ENCODE measurements around the gene ACADVL. TPM values are rescaled to one million over a fixed set of nuclear protein-coding genes. Genes with fewer than 3 reads are reported as not detected.

ACADVL gene
- polyA plus RNA-seq, 4 donors = 318 to 561 (median 453) TPM

- no peak for DNase-seq (ENCODE audit: low read depth in 4 of 4, low spot score in 3 of 4)
Measured at GRCh38 chr17:7266784-7267183, 47.0 kb downstream of the ACADVL start.

Other genes with a start within 250 kb of the ACADVL start
- gene ALOX12, start 223.9 kb upstream of the ACADVL start, polyA plus RNA-seq (ENCODE audit: insufficient read length in 4 of 4) = 1 to 10 TPM; 1.2 to 3.2 (median 2.1) TPM
- 100 to 1,000 TPM; 108 to 194 (median 188) TPM for gene RNASEK, start 207.3 kb upstream of the ACADVL start, polyA plus RNA-seq (ENCODE audit: insufficient read length in 4 of 4)
- gene BCL6B, start 196.9 kb upstream of the ACADVL start, polyA plus RNA-seq (ENCODE audit: insufficient read length in 4 of 4) = 10 to 100 TPM; 20.0 to 25.0 (median 23.9) TPM
- gene SLC16A13, start 183.9 kb upstream of the ACADVL start, polyA plus RNA-seq (ENCODE audit: insufficient read length in 4 of 4) = 1 to 10 TPM; 1.5 to 3.8 (median 3.0) TPM
- under 1 TPM; 0.37 to 0.93 (median 0.45) TPM for gene SLC16A11, start 175.8 kb upstream of the ACADVL start, polyA plus RNA-seq (ENCODE audit: insufficient read length in 4 of 4)
- gene CLEC10A, start 139.7 kb upstream of the ACADVL start, polyA plus RNA-seq (ENCODE audit: insufficient read length in 4 of 4) = 1 to 10 TPM in 3 of 4 donors, under 1 TPM in 1; 0.99 to 2.0 (median 1.1) TPM
- gene ASGR2, start 105.1 kb upstream of the ACADVL start, polyA plus RNA-seq (ENCODE audit: insufficient read length in 4 of 4) = 1 to 10 TPM in 3 of 4 donors, under 1 TPM in 1; 0.92 to 2.0 (median 1.7) TPM
- 1 to 10 TPM; 3.9 to 7.9 (median 5.9) TPM for gene ASGR1, start 40.6 kb upstream of the ACADVL start, polyA plus RNA-seq (ENCODE audit: insufficient read length in 4 of 4)
- 10 to 100 TPM; 25.8 to 50.7 (median 41.7) TPM for gene DLG4, start 102 bp upstream of the ACADVL start, polyA plus RNA-seq (ENCODE audit: insufficient read length in 4 of 4)
- 10 to 100 TPM; 46.3 to 70.6 (median 51.4) TPM for gene DVL2, start 14.6 kb downstream of the ACADVL start, polyA plus RNA-seq (ENCODE audit: insufficient read length in 4 of 4)
- gene PHF23, start 19.5 kb downstream of the ACADVL start, polyA plus RNA-seq (ENCODE audit: insufficient read length in 4 of 4) = 10 to 100 TPM; 39.1 to 62.6 (median 52.5) TPM
- gene GABARAP, start 22.5 kb downstream of the ACADVL start, polyA plus RNA-seq (ENCODE audit: insufficient read length in 4 of 4) = 100 to 1,000 TPM; 327 to 487 (median 427) TPM
- gene CTDNEP1, start 31.8 kb downstream of the ACADVL start, polyA plus RNA-seq (ENCODE audit: insufficient read length in 4 of 4) = 100 to 1,000 TPM; 146 to 158 (median 156) TPM
- gene ELP5, start 32.3 kb downstream of the ACADVL start, polyA plus RNA-seq (ENCODE audit: insufficient read length in 4 of 4) = 10 to 100 TPM; 45.9 to 53.5 (median 48.1) TPM
- gene CLDN7, start 42.5 kb downstream of the ACADVL start, polyA plus RNA-seq (ENCODE audit: insufficient read length in 4 of 4) = 10 to 100 TPM in 3 of 4 donors, 1 to 10 TPM in 1; 1.3 to 58.7 (median 50.8) TPM
- 1 to 10 TPM; 1.5 to 2.8 (median 1.9) TPM for gene SLC2A4, start 61.8 kb downstream of the ACADVL start, polyA plus RNA-seq (ENCODE audit: insufficient read length in 4 of 4)
- gene YBX2, start 74.7 kb downstream of the ACADVL start, polyA plus RNA-seq (ENCODE audit: insufficient read length in 4 of 4) = 1 to 10 TPM; 1.9 to 4.1 (median 2.7) TPM
- gene EIF5A, start 87.7 kb downstream of the ACADVL start, polyA plus RNA-seq (ENCODE audit: insufficient read length in 4 of 4) = 100 to 1,000 TPM; 247 to 327 (median 311) TPM
- gene GPS2, start 95.4 kb downstream of the ACADVL start, polyA plus RNA-seq (ENCODE audit: insufficient read length in 4 of 4) = 100 to 1,000 TPM in 1 of 4 donors, 10 to 100 TPM in 3; 73.8 to 104 (median 90.1) TPM
- 10 to 100 TPM; 25.7 to 43.8 (median 27.8) TPM for gene NEURL4, start 109.4 kb downstream of the ACADVL start, polyA plus RNA-seq (ENCODE audit: insufficient read length in 4 of 4)
- gene ACAP1, start 116.6 kb downstream of the ACADVL start, polyA plus RNA-seq (ENCODE audit: insufficient read length in 4 of 4) = 10 to 100 TPM in 2 of 4 donors, 1 to 10 TPM in 2; 6.9 to 11.0 (median 8.8) TPM
- 10 to 100 TPM; 10.9 to 12.1 (median 11.6) TPM for gene KCTD11, start 132.2 kb downstream of the ACADVL start, polyA plus RNA-seq (ENCODE audit: insufficient read length in 4 of 4)
- gene TMEM95, start 135.2 kb downstream of the ACADVL start, polyA plus RNA-seq (ENCODE audit: insufficient read length in 4 of 4) = not detected
- 1 to 10 TPM in 3 of 4 donors, under 1 TPM in 1; 1.00 to 6.1 (median 5.2) TPM for gene TNK1, start 161.2 kb downstream of the ACADVL start, polyA plus RNA-seq (ENCODE audit: insufficient read length in 4 of 4)
- 10 to 100 TPM; 30.3 to 48.7 (median 39.6) TPM for gene PLSCR3, start 174.6 kb downstream of the ACADVL start, polyA plus RNA-seq (ENCODE audit: insufficient read length in 4 of 4)
- 10 to 100 TPM; 52.8 to 90.1 (median 80.5) TPM for gene TMEM256, start 184.2 kb downstream of the ACADVL start, polyA plus RNA-seq (ENCODE audit: insufficient read length in 4 of 4)
- 10 to 100 TPM; 21.4 to 55.8 (median 32.8) TPM for gene NLGN2, start 187.9 kb downstream of the ACADVL start, polyA plus RNA-seq (ENCODE audit: insufficient read length in 4 of 4)
- not detected for gene SPEM1, start 200.4 kb downstream of the ACADVL start, polyA plus RNA-seq (ENCODE audit: insufficient read length in 4 of 4)
- under 1 TPM in 1 of 4 donors, not detected in 3; 0.18 TPM for gene SPEM2, start 205.7 kb downstream of the ACADVL start, polyA plus RNA-seq (ENCODE audit: insufficient read length in 4 of 4)
- gene SPEM3, start 208.9 kb downstream of the ACADVL start, polyA plus RNA-seq (ENCODE audit: insufficient read length in 4 of 4) = not detected
- 1 to 10 TPM; 1.1 to 4.8 (median 3.8) TPM for gene TMEM102, start 215.5 kb downstream of the ACADVL start, polyA plus RNA-seq (ENCODE audit: insufficient read length in 4 of 4)
- 10 to 100 TPM in 1 of 4 donors, 1 to 10 TPM in 3; 5.6 to 17.1 (median 8.5) TPM for gene FGF11, start 219.6 kb downstream of the ACADVL start, polyA plus RNA-seq (ENCODE audit: insufficient read length in 4 of 4)
- gene CHRNB1, start 225.1 kb downstream of the ACADVL start, polyA plus RNA-seq (ENCODE audit: insufficient read length in 4 of 4) = 10 to 100 TPM in 2 of 4 donors, 1 to 10 TPM in 2; 9.0 to 15.1 (median 9.8) TPM

Data from left renal pelvis (tissue), 4 donors.